Fibroblast of skin of right quadriceps (primary cell): Measurements from ENCODE around the gene ZFP1.
"Not testable (repeated sequence)": the region's sequence is repeated elsewhere in the genome, so short reads cannot be mapped to it uniquely, and the experiment has no call there.

Experiments
- DNase-seq: peaks from one replicate; pipeline ENCODE4 v3.0.0-alpha.2; 2013

ZFP1 gene

DNA sequence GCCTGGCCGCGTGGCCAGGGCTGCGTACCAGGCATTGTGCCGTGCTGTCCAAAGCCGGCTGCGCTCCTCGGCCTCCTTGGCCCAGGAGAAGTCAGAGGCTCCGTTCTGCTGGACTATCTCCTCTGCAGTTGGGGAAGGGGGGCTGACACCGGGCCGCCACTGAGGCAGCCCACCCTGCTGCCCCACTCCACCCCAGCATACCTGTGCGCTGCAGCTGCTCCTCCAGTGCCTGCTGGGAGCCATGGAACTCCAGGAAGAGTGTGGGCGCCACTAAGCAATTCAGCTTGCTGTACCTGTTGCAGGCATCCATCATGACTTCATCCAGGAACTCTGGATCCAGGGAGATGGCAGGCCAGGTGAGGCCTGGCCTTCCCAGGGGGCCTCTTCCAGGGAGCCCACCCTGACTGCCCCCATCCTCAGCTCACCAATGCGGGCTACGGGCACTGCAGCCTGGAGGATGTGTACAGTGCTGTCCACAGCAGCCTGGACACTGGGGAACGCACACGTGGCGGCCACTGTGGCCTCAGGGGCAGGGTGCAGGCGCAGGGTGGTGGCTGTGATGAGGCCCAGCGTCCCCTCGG, 34.7 kb upstream of the ZFP1 start:
- no peak for DNase-seq

GRCh38 chr16:75114179-75114945, 34.0 kb upstream of the ZFP1 start:
- no peak for DNase-seq

- DNase-seq: no peak
These were observed 33.1 kb upstream of the ZFP1 start for GRCh38 chr16:75114946-75115825.

DNA sequence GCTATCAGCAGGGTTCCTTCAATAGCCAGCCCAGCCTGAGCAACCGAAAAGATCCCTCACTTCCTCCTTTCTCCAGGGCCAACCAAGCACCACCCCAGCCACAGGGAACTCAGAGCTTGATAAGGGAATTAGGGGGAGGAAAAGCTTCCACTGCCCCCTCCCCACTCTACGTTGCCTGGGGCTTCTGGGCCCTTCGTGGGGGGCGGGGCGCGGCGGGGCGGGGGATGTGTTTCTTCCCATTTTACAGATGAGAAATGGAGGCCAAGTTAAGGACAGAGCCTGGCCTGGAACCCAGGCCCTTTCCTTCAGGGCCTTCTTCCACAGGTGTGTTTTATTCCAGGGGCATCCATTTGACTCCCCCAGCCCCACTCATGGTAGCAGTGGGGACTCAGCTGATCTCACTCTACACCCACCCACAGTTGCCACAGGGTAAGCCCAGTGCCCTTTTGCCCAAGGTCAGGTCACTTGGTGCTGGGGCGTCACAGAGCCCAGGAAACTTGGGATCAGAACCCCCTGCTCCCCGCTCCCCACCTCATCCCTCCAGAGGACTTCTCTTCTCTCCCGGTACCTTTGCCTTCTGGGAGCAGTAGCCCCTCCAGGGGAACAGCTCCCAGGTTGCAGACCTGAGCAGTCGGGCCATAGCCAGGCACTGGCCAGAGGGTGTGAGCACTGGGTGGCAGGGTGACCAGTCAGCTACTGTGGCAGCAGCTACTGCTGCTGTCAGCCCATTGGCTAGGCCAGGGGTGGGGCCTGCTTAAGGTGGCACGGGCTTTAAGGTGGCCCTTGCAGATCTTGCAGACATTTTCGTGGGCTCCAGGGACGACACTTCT, 32.0 kb upstream of the ZFP1 start, which contains the start of gene LDHD:
Gene LDHD (minus strand): TSS at position 700 of the 830 bp plus-strand sequence. CDS start 60 bp downstream, at position 640.
- no peak for DNase-seq

DNA sequence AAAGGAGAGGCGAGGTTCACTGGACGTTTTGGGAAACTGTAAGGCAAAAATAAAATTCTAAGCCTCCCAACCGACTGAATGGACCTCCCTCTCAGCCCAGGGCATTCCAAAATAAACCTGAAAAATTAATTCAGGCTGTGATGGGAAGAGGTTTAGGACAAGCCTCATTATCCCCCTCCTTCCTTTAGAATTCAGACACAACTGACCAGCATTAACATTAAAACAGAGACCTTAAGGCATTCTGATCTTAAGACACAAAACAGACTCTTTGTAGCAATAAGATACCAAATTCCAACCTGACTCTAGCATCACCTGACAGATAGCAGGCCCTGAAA, 31.4 kb upstream of the ZFP1 start:
- no peak for DNase-seq

- no peak for DNase-seq
These were observed 29.3 kb upstream of the ZFP1 start for GRCh38 chr16:75118943-75119539.

GRCh38 chr16:75120253-75120652, 28.1 kb upstream of the ZFP1 start:
- DNase-seq: no peak

- no peak for DNase-seq
These were observed 26.3 kb upstream of the ZFP1 start for GRCh38 chr16:75121949-75122568.

GRCh38 chr16:75122609-75123008, 25.7 kb upstream of the ZFP1 start:
- DNase-seq: no peak

DNA sequence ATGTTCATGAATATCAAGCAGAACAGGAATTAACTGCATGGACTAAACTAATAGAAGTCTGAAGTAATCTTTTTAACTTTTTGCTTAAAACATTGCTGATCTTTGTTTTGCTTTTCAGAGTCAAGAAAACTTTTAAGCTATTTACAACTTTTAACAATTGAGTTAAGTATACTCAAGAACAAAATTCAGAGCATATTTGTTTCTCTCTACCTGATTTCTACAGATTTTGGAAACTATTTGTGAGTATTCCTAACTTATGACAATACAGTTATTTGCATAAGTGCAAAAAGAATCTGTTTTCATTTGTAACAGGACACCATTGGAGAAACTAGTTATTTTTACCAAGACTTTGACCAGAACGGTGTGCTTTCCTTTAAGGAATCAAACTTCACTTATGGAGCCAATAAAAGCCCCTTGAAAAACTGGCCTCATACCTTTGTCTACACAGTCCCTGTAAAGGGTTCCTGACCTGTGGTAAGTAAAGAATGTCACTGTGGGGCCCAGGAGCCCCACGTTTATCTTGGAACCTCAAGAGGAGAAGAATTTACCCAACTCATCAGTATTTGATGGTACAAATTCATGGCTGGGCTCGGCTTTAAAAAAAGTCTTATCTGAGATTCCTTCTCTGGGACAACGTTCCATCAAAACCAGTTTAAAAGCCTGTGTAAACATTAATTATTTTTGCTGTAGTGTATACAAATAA, 20.5 kb upstream of the ZFP1 start:
- DNase-seq: no peak

DNA sequence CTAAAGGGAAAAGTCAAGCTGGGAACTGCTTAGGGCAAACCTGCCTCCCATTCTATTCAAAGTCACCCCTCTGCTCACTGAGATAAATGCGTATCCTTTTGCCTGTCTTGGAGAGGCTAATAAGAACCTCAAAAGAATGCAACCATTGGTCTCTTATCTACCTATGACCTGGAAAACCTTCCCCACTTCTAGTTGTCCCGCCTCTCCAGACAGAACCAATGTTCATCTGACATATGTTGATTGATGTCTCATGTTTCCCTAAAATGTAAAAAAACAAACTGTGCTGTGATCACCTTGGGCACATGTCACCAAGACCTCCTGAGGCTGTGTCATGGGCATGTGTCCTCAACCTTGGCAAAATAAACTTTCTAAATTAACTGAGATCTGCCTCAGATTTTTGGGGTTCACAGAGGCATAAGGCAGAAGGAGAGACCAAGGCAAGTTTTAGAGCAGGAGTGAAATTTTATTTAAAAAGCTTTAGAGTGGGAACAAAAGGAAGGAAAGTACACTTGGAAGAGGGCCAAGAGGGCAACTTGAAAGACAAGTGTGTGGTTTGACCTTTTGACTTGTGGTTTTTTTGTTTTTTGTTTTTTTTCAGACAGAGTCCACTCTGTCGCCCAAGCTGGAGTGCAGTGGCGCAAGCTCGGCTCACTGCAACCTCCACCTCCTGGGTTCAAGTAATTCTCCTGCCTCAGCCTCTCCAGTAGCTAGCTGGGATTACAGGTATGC, 18.7 kb upstream of the ZFP1 start:
- DNase-seq: not testable (repeated sequence)

DNA sequence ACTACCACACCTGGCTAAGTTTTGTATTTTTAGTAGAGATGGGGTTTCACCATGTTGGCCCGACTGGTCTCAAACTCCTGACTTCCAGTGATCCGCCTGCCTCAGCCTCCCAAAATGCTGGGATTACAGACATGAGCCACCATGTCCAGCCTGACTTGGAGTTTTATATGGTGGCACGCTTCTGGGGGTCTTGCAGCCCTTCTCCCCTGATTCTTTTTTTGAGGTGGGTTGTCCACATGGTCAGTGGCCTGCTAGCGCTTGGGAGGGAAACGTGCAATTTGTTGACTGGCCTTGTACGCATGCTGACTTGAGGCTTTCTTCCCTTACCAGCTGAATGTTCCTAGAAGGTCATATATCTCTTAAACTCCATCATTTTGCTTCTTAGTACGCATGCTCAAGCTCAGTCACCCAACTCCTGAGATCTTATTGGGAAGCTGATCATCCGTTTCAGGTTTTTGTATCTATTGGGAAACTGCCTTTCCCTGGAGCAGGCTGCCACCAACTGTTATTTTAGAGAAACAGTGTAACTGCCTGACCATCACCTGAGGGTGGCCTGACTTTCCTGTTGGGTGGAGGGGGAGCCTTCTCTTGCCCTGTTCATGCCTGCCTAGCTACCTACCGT, 18.1 kb upstream of the ZFP1 start:
- no peak for DNase-seq

DNA sequence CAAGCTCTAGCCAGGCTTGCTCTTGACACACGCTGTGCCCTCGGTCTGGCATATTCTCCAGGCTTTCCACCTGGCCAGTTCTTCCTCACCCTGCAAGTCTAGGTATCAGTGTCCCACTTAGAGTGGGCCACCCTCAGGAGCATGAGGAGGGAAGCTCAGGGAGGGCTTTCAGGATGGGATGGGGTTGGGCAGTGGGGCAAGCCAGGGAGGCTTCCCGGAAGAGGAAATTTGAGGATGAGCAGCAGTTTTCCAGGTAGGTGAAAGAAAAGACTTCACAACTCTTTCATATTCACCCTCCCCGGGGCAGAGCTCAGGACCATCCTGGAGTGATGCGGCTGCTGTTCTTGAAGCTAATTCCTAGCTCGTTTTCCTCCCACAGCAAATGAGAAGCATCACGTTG, 17.2 kb upstream of the ZFP1 start:
- DNase-seq: no peak

DNA sequence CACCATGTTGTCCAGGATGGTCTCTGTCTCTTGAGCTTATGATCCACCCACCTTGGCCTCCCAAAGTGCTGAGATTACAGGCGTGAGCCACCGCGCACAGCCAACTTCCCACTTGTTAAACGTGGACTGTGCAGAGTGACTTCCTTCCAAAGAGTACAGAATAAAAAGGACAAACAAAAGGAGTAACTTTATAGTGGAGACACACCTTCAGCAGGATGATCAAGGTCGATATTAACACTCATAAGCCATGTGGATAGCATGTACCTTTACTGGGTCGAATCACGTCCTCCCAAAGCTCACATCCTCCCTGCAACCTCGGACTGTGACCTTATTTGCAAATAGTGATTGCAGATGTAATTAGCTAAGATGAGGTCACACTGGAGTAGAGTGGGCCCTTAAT, 10.1 kb upstream of the ZFP1 start:
- DNase-seq: no peak

DNA sequence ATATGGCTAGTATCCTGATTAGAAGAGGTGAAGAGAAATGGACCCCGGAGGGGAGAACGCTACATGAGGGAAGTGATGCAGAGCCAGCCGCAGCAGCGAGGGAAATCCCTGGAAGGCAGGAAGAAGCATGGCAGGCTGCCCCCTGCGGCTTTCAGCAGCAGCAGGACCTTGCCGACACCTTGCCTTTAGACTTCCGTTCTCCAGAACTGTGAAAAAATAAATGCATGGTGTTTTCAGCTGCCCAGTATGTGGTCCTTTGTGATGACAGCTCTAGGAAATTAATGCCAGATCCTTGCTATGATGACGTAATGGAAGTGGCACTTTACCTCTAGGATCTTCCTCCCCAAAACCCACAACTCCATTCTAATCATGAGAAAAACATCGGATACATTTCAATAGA, 9.7 kb upstream of the ZFP1 start:
- DNase-seq: peak; percentile 80

GRCh38 chr16:75139498-75139897, 8.8 kb upstream of the ZFP1 start:
- DNase-seq: no peak

- DNase-seq: no peak
These were observed 4.4 kb upstream of the ZFP1 start for GRCh38 chr16:75143941-75144340.

- DNase-seq: no peak
These were observed 385 bp upstream of the ZFP1 start for GRCh38 chr16:75147968-75148310.

GRCh38 chr16:75151798-75152197, 3.5 kb downstream of the ZFP1 start:
- no peak for DNase-seq

DNA sequence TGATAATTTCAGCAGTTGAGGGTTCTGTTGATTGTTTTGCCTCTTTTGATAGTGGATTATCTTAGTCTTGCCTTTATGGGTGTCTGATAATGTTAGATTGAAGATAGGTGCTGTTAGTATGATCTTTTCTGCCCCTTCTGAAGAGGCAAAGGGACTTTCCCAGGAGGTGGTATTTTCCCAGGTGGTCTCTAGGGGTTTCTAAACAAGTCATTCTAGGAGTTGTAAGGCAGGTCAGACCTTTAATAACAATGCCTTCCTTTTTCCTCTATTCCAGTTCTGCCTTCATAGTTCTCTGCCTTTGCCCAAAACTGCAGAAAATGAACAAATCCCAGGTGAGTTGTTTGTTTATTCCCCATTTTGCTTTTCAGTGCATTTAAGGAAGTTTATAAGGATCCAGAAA, 4.3 kb downstream of the ZFP1 start:
- no peak for DNase-seq
